ENCODE measurements around the gene NECTIN4.

Gene NECTIN4

DNA sequence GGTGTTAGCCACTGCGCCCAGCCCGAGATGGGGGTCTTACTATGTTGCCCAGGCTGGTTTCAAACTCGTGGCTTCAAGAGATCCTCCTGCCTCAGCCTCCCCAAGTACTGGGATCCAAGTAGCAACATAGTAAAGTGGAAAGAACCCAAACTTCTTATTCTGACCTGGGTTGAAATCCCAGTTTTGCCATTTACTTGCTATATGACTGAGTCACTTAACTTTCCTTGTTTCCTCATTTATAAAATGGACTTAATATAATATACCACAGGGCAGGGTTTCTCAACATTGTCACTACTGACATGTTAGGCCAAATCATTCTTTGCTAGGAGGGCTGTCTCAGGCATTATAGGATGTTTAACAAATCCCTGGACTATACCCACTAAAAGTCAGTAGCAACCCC lies 21.8 kb upstream of the NECTIN4 start:
- DNase-seq = no peak

- no peak for DNase-seq
These were observed 17.1 kb upstream of the NECTIN4 start for GRCh38 chr1:161106431-161106830.

DNA sequence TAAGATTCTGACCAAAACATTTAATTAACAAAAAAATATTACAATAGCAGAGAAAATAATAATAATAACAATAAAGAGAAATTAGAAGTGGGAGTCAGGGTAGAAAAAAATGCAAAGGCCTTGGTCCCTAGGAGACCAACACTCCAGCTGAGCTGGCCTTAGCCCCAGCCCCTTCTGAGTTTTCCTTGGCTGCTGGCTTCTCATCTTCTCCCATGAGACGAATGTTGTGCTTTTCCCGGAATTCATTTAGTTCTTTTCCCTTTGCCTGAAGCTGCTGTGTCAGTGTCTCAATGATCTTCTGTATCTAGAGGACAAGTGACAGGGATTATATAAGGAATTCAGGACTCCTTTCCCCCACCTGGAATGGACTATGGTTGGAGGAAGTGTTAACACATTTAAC lies 11.2 kb upstream of the NECTIN4 start:
- DNase-seq = no peak

GRCh38 chr1:161099090-161099802 lies 9.9 kb upstream of the NECTIN4 start:
- no peak for DNase-seq

DNA sequence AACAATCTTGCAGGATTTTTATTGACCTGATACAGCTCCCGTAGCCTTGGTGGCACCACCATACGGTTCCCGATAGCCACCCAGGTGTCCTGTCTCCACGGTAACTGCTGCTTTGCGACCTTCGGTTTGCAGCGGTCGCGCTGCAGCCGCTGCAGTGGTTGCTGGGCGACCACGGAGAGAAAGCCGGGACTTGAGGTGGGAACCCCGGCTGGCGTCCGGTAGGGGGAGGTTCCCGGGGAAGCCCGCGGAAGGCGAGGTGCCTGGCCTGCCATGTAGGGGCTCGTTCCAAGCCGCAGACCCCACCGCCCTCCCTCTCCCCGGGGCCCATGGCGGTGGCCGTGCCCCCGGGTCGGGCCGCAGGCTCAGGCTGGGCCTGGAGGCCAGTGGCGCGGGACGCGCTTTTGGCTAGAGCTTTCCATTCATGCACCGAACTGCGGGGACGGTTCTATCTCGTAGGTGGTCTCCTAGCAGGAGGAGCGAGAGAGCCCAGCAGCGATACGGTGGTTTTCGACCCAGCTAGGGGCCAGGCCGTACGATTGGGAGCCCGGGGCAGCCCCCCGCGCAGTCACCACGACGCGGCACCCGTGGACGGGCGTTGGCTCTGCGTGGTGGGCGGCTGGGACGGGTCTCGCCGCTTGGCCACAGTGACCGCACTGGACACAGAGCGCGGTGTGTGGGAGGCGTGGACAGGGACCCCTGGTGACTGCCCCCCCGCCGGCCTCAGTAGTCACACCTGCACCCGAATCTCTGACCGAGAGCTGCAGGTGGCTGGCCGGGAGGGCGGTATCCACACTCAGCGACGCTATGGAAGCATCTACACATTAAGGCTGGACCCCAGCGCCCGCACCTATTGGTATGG lies 9.1 kb upstream of the NECTIN4 start, which contains the start of gene KLHDC9:
KLHDC9 (plus strand) TSS at position 152 of the 859 bp plus-strand sequence; CDS start at position 327, 175 bp downstream.
- DNase-seq = peak; percentile 92

GRCh38 chr1:161096530-161096929 lies 7.2 kb upstream of the NECTIN4 start:
- DNase-seq = no peak

- DNase-seq = no peak
These were observed 6.7 kb upstream of the NECTIN4 start for GRCh38 chr1:161096015-161096414.

- DNase-seq = no peak
These were observed 5.9 kb upstream of the NECTIN4 start for GRCh38 chr1:161095230-161095629.

GRCh38 chr1:161094481-161094880 lies 5.1 kb upstream of the NECTIN4 start:
- no peak for DNase-seq

DNA sequence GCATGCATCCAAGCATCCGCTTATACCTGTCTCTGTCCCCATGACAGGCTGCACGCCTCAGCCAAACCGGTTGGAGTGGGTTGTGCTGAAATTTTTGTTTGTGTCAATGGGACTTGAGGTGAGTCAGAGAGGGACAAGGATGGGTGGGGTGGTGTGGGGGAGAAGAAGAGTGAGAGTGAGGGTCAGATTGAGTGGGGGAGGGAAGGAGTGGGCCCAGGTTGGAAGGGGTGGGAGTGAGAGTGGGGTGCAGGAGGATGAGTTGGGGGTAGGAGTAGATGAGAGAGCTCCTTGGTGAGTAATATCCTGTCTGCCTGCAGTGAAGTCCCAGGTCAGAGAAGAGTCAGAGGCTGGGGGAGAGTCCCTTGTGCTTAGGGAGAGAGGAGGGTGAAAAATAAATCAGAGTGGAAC lies 3.3 kb upstream of the NECTIN4 start:
- no peak for DNase-seq

- DNase-seq = no peak
These were observed 2.6 kb upstream of the NECTIN4 start for GRCh38 chr1:161091796-161092507.

GRCh38 chr1:161091093-161091492 lies 1.7 kb upstream of the NECTIN4 start:
- DNase-seq = no peak

GRCh38 chr1:161090617-161091016 lies 1.3 kb upstream of the NECTIN4 start:
- DNase-seq = no peak

DNA sequence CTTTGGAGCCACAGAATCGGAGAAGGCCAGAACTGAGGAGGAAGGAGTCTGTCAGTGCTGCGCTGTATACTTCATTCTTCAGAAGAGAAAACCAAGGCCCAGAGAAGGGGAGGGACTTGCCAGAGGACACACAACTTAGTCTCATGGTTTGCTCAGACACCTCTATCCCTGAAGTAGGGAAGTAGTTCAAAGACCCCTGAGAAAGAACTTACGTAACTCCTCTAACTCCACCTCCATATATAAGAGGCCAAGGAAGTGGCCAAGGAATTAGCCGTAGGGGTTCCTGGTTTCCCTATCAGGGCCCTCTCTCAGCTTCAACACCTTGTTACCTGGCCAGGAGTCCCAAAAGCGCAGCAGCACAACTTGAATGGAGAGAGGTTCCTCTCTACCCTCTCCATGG lies 580 bp upstream of the NECTIN4 start:
- no peak for DNase-seq

- DNase-seq = no peak
These were observed 709 bp downstream of the NECTIN4 start for GRCh38 chr1:161088587-161089110.

GRCh38 chr1:161086457-161086856 lies 2.9 kb downstream of the NECTIN4 start:
- no peak for DNase-seq

- DNase-seq = no peak
These were observed 4.2 kb downstream of the NECTIN4 start for GRCh38 chr1:161085165-161085564.

DNA sequence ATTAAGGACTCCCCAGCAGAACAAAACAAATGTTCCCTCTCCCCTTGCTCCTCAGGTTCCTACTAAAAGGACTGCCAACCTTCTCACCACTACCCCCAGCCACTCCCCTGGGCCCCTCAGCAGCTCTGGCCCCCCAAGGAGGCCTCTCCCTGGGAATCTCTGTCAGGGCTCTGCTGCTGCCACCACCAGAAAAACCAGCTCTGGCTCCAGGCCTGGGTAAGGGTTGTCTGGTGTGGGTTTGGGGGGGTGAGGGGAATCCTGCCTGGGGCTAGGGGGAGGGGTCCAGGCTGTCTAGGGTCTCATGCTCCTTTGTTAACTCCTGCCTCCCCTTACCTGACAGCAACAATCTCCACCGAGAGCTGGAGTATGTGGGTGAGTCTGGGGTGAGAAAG lies 4.8 kb downstream of the NECTIN4 start:
- DNase-seq = no peak

GRCh38 chr1:161083748-161084596 lies 5.4 kb downstream of the NECTIN4 start:
- no peak for DNase-seq

DNA sequence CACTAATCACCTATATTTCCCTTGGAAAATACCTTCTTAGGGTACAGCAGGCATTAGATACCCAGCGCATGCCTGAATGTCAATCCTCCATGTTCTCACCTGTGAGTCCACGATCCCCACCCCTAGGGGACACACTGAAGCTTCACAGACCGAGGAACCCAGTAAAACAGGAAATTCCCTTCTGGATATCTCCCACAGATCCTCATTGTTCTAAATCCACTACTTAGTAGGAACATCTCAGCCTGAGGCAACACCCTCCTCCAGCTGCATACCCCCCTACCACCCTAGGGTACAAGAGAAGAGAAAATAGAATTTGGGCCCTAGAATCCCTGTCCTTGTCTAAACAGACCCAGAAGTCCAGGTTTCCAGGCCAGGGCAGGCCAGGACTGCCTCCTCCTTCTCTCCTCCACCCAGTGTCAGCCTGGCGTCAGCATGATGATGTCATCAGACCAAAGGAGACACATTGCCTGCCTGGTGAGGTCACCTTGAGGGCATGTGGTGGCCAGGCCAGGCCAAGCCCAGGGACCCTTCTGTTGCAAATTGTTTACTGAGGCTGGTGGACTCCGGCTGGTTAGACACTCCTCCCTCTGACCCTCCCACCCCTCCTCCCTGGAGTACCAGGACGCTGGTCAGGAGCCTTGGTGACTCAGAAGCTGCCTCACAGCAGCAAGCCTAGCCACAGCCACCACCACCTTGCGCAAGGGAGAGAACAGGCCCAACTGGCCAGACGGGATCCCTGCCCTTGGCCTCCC lies 6.2 kb downstream of the NECTIN4 start:
- no peak for DNase-seq

DNA sequence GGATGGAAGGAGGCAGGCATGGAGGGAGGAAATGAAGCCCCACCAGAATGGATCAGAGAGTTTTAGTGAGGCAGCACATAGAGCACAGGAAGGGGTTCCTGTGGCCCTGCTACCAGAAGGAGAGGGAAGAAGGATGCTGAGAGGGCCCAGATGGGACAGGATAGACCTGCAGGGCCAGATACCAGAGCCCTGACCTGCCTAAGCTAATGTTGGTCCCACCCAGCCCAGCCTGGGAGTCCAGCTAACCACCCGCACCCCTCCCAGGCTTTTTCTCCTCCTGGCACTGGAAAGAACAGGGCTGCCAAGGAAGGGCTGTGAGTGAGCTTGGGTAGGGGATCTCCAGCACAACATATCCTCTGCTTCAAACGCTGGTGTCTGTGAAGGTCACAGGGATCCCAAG lies 6.9 kb downstream of the NECTIN4 start:
- DNase-seq = no peak

- no peak for DNase-seq
These were observed 7.8 kb downstream of the NECTIN4 start for GRCh38 chr1:161081519-161081918.

Data from retina (tissue), 1 donor.